Left hindlimb (tissue), 1 donor: ENCODE data around the gene TGM1.
A peak's percentile ranks its signal among the peaks of the same experiment; 100 is the strongest.
"Not testable (repeated sequence)": the region's sequence is repeated elsewhere in the genome, so short reads cannot be mapped to it uniquely, and the experiment has no call there.

Source experiments
- DNase-seq: peaks from one replicate; pipeline ENCODE4 v3.0.0-alpha.2; 2018

Gene TGM1

GRCh38 chr14:24232121-24232644, 30.8 kb downstream of the TGM1 start, which contains the start of gene NEDD8:
Gene NEDD8, minus strand, starts transcription at chr14:24232367. Its CDS starts 100 bp downstream, at chr14:24232267.
- DNase-seq: peak; percentile 96

- no peak for DNase-seq
Measured at GRCh38 chr14:24231263-24232120, 31.5 kb downstream of the TGM1 start.

- DNase-seq: no peak
Measured at GRCh38 chr14:24228902-24229301, 34.1 kb downstream of the TGM1 start.

- no peak for DNase-seq
Measured at GRCh38 chr14:24226473-24226872, 36.5 kb downstream of the TGM1 start.

DNA sequence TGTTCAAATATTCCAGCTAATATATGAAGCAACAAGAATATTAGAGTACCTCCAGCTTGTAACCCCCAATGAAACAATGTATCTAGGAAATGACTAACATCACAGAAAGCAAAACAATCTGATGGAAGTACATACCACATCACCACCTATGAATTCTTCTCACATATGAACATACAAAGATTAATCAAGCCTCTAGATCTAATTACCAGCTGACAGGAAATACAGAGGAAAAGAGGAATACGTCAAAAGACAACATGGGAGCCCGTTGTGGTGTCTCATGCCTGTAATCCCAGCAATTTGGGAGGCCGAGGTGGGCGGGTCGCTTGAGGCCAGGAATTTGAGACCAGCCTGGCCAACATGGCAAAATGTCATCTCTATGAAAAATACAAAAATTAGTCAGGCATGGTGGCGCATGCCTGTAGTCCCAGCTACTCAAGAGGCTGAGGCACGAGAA, 38.3 kb downstream of the TGM1 start:
- no peak for DNase-seq

DNA sequence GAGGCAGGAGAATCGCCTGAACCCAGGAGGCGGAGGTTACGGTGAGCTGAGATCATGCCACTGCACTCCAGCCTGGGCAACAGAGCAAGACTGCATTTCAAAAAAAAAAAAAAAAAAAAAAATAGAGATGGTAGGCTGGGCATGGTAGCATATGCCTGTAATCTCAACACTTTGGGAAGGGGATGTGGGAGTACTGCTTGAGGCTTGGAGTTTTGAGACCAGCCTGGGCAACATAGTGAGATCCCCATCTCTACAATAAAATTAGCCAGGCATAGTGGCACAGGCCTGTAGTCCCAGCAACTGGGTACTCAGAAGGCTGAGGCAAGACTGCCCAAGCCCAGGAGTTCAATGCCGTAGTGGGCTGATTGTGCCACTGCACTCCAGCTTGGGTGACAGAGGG, 40.0 kb downstream of the TGM1 start:
- DNase-seq: not testable (repeated sequence)

GRCh38 chr14:24219521-24219920, 43.5 kb downstream of the TGM1 start:
- no peak for DNase-seq

DNA sequence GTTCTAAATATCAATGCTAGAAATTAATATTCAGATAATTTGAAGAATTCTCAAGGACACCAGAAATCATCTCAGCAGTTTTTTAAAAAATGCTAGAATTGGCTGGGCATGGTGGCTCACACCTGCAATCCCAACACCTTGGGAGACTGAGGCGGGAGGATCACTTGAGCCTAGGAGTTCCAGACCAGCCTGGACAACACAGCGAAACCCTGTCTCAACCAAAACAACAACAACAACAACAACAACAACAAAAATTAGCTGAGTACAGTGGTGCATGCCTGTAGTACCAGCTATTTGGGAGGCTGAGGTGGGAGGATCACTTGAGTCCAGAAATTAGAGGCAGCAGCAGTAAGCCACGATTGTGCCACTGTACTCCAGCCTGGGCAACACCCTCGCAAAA, 43.9 kb downstream of the TGM1 start:
- no peak for DNase-seq

GRCh38 chr14:24216876-24217275, 46.1 kb downstream of the TGM1 start:
- DNase-seq: not testable (repeated sequence)

DNA sequence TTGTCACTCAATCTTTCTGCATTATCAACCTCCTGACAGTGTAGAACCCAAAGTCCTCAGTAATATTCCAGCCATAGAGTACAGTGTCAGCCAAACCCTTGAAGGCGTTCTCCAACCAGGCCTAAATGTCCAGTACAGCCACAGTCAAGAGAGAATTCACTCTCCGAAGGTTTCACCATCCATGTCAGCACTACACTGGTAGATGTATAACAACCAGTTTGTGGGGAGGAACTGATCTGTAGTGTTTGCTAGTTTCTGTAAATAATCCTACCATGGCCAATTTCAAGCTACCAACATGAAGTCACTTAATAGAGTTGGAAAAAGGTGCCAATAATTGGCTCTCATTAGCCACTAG, 46.7 kb downstream of the TGM1 start:
- DNase-seq: no peak

GRCh38 chr14:24215495-24216344, 47.3 kb downstream of the TGM1 start, which contains the start of gene MDP1:
Gene MDP1, minus strand, starts transcription at chr14:24216066. Its CDS starts 111 bp downstream, at chr14:24215955.
- DNase-seq: peak; percentile 88

GRCh38 chr14:24213866-24214662, 48.9 kb downstream of the TGM1 start:
- no peak for DNase-seq

DNA sequence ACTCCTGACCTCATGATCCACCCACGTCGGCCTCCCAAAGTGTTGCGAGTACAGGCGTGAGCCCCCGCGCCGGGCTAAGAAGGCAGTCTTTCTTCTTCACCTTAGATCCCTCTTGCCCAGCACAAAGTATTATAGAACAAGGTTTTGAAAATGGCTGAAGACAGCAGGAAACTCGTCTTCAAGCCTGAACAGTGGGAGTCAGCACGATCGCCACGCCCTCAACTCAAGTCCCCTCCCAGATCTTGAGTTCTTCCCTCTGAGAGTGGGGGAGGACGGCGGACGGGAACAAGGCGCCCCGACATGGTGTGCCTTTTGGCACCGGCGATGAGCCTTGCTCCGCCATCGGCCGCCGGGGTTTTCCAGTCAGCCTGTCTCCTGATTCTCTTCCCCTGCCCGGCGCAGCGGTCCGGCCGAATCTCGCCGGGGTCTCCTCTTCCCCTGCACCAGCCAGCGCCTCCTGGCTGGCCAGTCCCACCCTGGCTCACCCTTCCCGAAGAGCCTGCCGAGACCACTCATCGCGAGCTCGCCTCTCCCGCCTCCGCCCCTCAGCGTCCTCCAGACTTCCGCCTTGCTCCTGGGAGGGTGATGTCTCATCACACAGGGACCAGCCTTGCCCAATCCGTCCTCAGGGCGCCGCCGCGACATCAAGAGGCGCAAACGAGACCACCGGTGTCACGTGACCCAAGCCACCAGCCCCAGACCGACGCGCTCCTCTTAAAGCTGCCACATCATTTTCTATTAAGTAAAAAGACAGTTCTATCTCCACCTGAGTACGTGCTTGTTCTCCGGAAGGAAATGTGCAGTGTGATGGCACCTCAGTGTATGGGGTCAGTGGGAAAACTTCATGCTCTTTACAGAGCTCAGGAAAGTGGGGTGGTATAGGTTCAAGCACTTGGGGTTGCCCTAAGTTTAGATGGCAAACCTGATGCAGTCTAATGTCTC, 49.8 kb downstream of the TGM1 start, which contains the start of gene CHMP4A:
TSS of gene CHMP4A (minus strand) at position 565 of the 942 bp plus-strand sequence. CDS start at position 516, 49 bp downstream.
- DNase-seq: peak; percentile 98

GRCh38 chr14:24211311-24211710, 51.7 kb downstream of the TGM1 start:
- DNase-seq: no peak

DNA sequence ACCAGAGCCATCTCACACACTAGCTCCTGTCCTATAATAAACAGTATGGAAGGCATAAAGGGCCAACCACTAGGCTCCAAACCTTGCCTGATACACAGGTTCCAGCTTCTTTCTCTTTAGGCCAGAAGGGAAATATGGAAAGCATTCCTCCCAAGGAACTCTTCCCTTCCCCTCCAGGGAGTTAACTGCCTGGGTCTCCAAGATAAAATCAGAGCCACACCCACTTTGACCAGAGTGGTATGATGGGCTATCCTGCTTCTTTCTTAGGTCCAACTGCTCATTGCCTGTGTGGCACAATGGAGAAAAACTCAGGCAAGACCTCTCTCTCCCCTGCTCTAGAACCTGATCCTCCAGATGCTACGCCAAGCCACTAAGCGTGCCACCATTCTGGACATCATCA, 55.4 kb downstream of the TGM1 start:
- DNase-seq: no peak

- DNase-seq: no peak
Measured at GRCh38 chr14:24207104-24207551, 55.8 kb downstream of the TGM1 start.

- DNase-seq: no peak
Measured at GRCh38 chr14:24206260-24207103, 56.5 kb downstream of the TGM1 start.

GRCh38 chr14:24204163-24205146, 58.5 kb downstream of the TGM1 start:
- no peak for DNase-seq
